NCI-H187 treated with DMSO at 0.1 percent for 48 hours (cell line): ENCODE data around the gene AKAP17A.
"Not testable (repeated sequence)": the region's sequence is repeated elsewhere in the genome, so short reads cannot be mapped to it uniquely, and the experiment has no call there.

ENCODE experiments used
- DNase-seq: peaks from one replicate; lab custom pipeline; 2025; lab: John Stamatoyannopoulos, UW

The AKAP17A gene, protein sequence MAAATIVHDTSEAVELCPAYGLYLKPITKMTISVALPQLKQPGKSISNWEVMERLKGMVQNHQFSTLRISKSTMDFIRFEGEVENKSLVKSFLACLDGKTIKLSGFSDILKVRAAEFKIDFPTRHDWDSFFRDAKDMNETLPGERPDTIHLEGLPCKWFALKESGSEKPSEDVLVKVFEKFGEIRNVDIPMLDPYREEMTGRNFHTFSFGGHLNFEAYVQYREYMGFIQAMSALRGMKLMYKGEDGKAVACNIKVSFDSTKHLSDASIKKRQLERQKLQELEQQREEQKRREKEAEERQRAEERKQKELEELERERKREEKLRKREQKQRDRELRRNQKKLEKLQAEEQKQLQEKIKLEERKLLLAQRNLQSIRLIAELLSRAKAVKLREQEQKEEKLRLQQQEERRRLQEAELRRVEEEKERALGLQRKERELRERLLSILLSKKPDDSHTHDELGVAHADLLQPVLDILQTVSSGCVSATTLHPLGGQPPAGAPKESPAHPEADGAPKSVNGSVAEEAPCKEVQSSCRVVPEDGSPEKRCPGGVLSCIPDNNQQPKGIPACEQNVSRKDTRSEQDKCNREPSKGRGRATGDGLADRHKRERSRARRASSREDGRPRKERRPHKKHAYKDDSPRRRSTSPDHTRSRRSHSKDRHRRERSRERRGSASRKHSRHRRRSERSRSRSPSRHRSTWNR

GRCh38 chrX:1591102-1591862, at the start of gene AKAP17A:
Gene AKAP17A (plus strand): TSS chrX:1591604. CDS start chrX:1593463, 1,859 bp downstream.
- peak; percentile 36 for DNase-seq

GRCh38 chrX:1542994-1543725, 48.2 kb upstream of the AKAP17A start:
- no peak for DNase-seq

GRCh38 chrX:1545776-1546408, 45.5 kb upstream of the AKAP17A start:
- DNase-seq: no peak

- DNase-seq: no peak
Observed at GRCh38 chrX:1546691-1547251, 44.6 kb upstream of the AKAP17A start.

- DNase-seq: no peak
Observed at GRCh38 chrX:1551959-1552546, 39.4 kb upstream of the AKAP17A start.

GRCh38 chrX:1554469-1555210, 36.8 kb upstream of the AKAP17A start:
- no peak for DNase-seq

DNA sequence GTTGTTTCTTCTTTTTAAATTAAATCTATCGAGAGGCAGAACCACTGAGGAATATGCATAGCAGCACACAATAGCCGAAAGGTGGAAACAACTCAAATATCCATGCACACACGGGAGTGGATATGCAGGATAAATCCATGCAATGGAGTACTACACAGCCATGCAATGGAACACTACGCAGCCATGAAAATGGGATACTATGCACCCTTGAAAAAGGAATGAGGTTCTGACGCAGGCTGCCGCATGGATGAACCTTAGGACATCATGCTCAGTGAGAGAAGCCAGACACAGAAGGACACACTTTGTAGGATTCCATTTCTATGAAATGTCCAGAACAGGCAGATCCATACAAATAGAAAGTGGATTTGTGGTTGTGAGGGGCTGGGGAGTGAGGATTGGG, 36.0 kb upstream of the AKAP17A start:
- DNase-seq: no peak

- DNase-seq: not testable (repeated sequence)
Observed at GRCh38 chrX:1557442-1557841, 34.0 kb upstream of the AKAP17A start.

DNA sequence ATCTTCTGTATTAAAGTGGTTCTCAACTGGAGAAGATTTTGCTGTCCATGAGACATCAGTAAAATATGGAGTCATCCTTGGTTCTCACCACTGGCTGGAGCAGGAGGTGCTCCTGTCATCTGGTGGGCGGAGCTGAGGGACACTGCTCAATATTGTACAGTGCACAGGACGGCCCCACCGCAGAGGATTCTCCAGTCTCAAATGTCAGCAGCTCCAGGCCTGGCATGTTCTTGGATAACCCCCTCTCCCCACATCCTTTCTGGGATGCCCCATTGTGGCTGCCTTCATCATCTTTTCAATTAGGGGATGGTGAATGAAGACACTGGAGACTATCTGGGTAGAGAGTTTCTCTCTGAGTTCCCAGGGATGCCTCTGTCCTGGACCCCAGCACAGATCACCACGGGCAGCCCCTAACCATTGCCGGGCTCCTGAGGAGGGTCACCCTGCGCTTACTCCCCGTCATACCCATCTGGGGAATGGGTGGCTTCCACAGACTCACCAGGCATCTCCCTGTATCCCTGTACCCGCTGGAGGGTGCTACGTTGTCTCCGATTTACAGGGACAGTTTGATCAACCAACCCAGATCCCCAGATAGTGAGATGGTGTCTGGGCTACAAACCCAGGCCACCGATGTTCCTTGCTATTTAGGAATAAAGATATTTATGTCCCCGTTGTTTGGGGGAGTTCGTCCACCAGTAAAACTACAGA, 32.5 kb upstream of the AKAP17A start:
- DNase-seq: no peak

DNA sequence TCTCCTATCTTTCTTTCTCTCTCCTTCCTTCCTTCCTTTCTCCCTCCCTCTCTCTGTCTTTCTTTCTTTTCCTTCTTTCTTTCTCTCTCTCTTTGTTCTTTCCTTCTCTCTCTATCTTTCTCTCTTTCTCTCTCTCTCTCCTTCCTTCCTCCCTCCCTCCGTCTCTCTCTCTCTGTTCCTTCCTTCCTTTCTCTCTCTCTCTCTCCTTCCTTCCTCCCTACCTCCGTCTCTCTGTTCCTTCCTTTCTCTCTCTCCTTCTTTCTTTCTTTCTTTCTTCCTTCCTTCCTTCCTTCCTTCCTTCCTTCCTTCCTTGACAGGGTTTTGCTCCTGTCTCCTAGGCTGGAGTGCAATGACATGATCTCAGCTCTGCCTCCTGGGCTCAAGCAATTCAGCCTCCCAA, 30.2 kb upstream of the AKAP17A start:
- DNase-seq: no peak

DNA sequence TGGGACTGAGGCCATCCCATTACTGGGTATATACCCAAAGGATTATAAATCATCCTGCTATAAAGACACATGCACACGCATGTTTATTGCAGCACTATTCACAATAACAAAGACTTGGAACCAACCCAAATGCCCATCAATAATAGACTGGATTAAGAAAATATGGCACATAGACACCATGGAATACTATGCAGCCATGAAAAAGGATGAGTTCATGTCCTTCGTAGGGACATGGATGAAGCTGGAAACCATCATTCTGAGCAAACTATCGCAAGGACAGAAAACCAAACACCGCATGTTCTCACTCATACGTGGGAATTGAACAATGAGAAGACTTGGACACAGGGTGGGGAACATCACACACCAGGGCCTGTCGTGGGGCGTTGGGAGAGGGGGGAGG, 27.3 kb upstream of the AKAP17A start:
- not testable (repeated sequence) for DNase-seq

DNA sequence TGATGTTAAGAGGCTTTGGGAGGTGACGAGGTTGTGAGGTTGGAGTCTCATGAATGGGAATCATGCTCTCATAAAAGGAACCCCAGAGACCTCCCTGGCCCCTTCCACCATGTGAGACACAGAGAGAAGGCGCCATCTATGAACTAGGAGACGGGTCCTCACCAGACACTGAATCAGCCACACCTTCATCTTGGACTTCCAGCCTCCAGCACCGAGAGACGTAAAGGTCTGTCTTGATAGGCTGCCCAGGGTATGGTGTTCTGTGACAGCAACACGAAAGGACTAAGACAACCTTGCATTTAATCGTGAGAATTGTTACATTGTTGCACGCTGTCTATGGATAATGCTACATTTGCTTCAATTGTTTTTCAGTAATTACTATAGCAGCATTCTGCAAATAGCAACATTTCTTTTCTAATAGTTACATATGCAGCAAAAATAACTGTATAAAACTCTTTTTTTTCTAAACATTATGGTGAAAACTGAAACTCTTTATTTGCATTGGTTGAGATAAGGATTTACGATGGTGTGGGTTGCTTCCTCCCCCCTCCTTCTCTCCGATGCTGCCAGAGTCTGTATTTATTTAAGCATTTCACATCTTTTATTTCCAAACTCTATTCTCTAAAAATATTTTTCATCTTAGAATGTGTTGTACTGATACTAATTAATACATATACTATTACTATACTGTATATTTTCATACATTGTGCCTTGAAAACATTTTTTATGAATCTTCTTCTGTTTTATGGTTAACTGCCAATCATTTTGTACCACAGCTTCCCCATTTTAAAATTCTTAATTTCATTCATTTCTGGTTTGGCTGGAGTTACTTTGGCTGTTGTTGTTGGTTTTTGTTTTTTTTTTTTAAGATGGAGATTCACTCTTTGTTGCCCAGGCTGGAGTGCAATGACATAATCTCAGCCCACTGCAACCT, 26.4 kb upstream of the AKAP17A start:
- no peak for DNase-seq

GRCh38 chrX:1574181-1574580, 17.2 kb upstream of the AKAP17A start:
- DNase-seq: not testable (repeated sequence)

DNA sequence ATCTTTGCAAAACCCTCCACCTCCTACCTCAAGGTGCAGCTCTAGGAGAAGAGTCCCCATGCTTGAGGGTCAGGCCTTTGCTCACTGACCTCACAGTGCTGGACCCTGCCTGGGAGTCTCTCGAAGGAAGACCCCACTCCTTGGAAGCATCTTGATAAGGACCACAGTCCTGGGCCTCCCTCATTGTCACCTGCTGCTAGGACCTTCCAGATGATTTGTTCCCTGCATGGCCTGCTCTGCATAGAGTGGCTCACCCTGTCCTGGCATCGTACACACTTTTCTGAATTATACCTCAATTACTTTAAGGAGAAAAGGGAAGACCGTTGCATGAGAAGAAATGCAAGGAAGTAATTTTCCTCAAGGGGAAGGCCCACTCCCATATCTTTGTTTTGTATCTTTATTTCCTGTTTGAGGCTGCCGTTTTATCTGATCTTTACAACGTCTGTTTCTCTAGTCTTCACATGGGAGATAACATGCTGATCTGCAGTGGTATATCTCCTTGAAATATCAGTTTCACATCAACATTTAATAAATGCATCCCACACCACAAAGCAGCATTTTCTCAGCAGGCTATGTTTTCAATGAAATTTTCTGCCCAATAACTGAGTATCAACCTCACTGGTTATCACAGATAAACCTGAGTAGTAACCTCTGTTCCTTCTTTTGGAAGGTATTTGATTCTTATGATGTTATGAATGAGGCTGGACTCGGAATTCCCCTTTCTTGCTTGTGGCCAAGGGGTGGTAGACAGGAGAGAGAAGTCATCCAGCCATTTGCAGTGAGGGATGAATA, 15.0 kb upstream of the AKAP17A start:
- DNase-seq: no peak

DNA sequence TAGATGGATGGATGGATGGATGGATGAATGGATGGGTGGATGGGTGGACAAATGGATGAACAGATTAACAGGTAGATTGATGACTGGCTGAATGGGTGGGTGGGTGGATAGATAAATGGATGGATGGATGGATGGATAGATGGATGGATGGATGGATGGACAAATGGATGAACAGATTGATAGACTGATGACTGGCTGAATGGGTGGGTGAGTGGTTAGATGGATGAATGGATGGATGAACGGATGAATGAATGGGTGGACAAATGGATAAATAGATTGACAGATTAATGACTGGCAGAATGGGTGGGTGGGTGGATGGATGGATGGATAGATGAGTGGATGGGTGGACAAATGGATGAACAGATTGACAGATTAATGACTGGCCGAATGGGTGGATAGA, 13.6 kb upstream of the AKAP17A start:
- no peak for DNase-seq

GRCh38 chrX:1578511-1579173, 12.8 kb upstream of the AKAP17A start:
- DNase-seq: no peak

GRCh38 chrX:1581132-1581531, 10.3 kb upstream of the AKAP17A start:
- peak; percentile 13 for DNase-seq
